Measurements from ENCODE around the gene ENGASE.

ENGASE gene

DNA sequence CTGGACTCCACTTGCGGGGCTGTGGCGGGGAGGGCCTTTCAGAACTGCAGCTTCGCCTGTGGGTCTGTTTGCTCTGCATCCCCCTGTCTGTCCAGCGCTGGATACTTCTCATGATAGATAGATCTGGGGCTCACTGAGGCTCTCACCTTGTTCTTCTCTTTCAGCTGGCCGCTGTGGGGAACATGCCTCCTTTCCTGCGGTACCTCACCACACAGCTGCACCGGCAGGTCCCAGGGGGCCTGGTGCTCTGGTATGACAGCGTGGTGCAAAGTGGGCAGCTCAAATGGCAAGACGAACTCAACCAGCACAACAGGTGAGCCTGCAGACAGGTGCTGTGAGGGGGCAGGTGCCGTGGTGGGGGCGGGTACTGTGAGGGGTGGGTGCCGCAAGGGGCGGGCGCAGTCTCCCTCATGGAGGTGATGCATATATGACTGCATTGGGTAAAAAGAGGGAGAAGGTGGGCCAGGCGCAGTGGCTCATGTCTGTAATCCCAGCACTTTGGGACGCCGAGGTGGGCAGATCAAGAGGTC is 6.2 kb downstream of the ENGASE start:
- TF ChIP-seq, protein P1, sequence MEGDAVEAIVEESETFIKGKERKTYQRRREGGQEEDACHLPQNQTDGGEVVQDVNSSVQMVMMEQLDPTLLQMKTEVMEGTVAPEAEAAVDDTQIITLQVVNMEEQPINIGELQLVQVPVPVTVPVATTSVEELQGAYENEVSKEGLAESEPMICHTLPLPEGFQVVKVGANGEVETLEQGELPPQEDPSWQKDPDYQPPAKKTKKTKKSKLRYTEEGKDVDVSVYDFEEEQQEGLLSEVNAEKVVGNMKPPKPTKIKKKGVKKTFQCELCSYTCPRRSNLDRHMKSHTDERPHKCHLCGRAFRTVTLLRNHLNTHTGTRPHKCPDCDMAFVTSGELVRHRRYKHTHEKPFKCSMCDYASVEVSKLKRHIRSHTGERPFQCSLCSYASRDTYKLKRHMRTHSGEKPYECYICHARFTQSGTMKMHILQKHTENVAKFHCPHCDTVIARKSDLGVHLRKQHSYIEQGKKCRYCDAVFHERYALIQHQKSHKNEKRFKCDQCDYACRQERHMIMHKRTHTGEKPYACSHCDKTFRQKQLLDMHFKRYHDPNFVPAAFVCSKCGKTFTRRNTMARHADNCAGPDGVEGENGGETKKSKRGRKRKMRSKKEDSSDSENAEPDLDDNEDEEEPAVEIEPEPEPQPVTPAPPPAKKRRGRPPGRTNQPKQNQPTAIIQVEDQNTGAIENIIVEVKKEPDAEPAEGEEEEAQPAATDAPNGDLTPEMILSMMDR (IDR thresholded peaks at IDR 0.05): no peak
- Histone ChIP-seq H3K4me2 (ENCODE audit: low read length) (no peak overlapping the region), H3K9me3 (ENCODE audit: control insufficient read depth, low read length) (no peaks in the 10 kb centered on the region), H3K4me1 (no peaks in the 10 kb centered on the region), H3K36me3 (ENCODE audit: control insufficient read depth, insufficient read depth, low read length) (no peaks in the 10 kb centered on the region), H3K27me3 (ENCODE audit: control insufficient read depth, insufficient read depth, low read length) (no peaks in the 10 kb centered on the region), H3K27ac (no peak overlapping the region), H3K9ac (no peak overlapping the region), H3K79me2 (peaks cover 2% of the 10 kb centered on the region), H2AFZ (no peak overlapping the region), H3K4me3 (ENCODE audit: low read depth, low read length) (no peak overlapping the region)

DNA sequence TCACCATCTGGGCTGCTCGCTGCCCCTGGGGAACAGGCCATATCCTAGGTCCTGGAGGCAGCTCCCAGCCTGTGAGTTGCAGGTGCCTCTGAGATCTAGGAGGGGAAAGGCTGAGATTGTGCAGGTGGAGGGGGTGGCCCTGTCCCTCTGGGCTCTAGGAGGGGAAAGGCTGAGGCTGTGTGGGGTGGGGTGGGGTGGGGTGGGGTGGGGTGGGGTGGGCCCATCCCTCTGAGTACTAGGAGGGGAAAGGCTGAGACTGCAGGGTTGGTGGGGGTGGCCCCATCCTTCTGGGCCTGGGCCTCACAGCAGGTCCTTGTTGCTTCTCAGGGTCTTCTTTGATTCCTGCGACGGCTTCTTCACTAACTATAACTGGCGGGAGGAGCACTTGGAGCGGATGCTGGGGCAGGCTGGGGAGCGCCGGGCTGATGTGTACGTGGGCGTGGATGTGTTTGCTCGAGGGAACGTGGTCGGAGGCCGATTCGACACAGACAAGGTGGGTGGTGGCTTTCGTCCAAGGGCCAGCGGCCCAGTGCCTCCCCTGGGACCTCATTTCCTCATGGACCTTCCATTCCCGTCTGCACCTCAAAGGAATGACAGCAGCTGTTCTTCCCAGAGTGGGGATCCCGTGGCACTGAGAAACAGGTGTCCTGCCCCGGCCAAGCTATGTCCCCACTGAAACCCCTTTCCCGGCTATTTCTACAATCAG is 7.1 kb downstream of the ENGASE start:
- Histone ChIP-seq H3K27me3 (ENCODE audit: control insufficient read depth, insufficient read depth, low read length) (no peaks in the 10 kb centered on the region), H3K4me1 (no peaks in the 10 kb centered on the region), H3K9ac (no peak overlapping the region), H2AFZ (no peak overlapping the region), H3K9me3 (ENCODE audit: control insufficient read depth, low read length) (no peaks in the 10 kb centered on the region), H3K4me3 (ENCODE audit: low read depth, low read length) (no peak overlapping the region), H3K4me2 (ENCODE audit: low read length) (no peak overlapping the region), H3K36me3 (ENCODE audit: control insufficient read depth, insufficient read depth, low read length) (no peaks in the 10 kb centered on the region), H3K27ac (no peak overlapping the region), H3K79me2 (peaks cover 2% of the 10 kb centered on the region)
- TF ChIP-seq, protein P1 (IDR thresholded peaks at IDR 0.05): no peak

DNA sequence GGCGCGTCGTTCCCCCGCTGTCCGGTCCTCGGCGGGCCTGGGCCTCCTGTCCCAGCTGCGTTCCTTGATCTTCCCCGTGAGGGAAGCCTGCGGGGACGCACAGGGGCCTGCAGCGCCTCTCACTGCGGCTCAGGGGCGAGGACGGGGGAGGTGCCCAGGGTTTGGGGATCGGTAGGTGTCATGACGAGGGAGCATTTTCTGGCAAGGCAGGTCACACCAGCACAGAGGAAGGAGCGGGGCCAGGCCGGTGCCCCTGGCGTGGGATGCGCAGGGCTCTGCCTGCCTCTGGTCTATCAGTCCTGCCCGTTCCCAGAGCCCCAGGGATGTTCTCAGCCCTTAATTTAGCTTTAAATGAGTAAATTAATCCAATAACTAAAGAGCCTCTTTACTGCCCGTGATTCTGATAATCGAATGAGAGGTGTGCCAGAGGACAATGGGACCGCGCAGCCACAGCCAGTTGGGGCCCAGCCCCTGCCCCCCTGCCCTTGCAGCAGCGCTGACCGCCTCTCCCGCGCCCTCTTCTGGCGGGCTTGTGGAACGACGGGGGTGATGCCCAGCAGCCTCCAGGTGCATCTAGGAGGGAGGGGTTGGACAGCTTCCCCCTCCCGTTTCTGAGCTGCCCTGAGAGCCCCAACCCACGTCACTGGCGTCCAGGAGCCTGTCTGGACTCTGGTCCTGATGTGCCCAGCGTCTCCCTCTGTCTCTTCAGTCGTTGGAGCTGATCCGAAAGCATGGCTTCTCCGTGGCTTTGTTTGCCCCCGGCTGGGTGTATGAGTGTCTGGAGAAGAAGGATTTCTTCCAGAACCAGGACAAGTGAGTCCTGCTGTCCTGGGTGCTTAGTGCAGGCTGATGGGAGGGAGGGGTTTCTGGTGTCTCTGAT is 7.9 kb downstream of the ENGASE start:
- Histone ChIP-seq H3K79me2 (peaks cover 2% of the 10 kb centered on the region), H3K27ac (no peak overlapping the region), H3K9me3 (ENCODE audit: control insufficient read depth, low read length) (no peaks in the 10 kb centered on the region), H3K36me3 (ENCODE audit: control insufficient read depth, insufficient read depth, low read length) (no peaks in the 10 kb centered on the region), H3K27me3 (ENCODE audit: control insufficient read depth, insufficient read depth, low read length) (no peaks in the 10 kb centered on the region), H3K4me1 (no peaks in the 10 kb centered on the region), H3K4me2 (ENCODE audit: low read length) (no peak overlapping the region), H2AFZ (no peak overlapping the region), H3K4me3 (ENCODE audit: low read depth, low read length) (no peak overlapping the region), H3K9ac (no peak overlapping the region)
- TF ChIP-seq, protein P1 (IDR thresholded peaks at IDR 0.05): peak; percentile 62

DNA sequence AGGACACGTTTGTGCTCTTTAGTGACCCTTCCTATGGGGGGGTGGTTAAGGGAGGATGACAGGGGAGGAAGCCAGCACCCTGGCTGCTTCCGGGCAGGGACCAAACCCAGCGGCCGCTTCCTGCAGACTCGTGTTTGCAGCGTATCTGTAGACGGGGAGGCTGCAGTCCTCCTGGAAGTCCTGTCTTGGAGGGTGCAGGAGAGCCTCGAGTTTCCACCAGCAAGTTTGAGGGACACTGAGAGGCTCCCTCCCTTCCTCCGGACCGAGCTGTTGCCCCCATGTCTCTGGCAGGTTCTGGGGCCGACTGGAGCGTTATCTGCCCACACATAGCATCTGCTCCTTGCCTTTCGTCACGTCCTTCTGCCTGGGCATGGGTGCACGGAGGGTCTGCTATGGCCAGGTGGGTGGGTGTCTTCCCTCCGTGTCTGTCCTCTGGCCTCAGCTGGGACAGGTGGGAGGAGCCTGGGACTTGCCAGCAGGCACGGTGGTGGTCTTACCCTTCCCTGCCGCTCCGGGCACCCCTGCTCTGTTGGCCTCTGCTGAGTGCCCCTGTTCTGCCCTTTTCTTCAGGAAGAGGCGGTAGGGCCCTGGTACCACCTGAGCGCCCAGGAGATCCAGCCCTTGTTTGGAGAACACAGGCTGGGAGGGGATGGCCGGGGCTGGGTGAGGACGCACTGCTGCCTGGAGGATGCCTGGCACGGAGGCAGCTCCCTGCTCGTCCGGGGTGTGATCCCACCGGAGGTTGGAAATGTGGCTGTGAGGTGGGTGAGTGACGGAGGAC is 8.8 kb downstream of the ENGASE start:
- no peak overlapping the region for H2AFZ ChIP-seq
- no peak overlapping the region for H3K4me2 ChIP-seq (ENCODE audit: low read length)
- H3K36me3 ChIP-seq (ENCODE audit: control insufficient read depth, insufficient read depth, low read length): no peaks in the 10 kb centered on the region
- H3K9ac ChIP-seq: no peak overlapping the region
- H3K27ac ChIP-seq: no peak overlapping the region
- no peaks in the 10 kb centered on the region for H3K27me3 ChIP-seq (ENCODE audit: control insufficient read depth, insufficient read depth, low read length)
- no peaks in the 10 kb centered on the region for H3K9me3 ChIP-seq (ENCODE audit: control insufficient read depth, low read length)
- TF ChIP-seq, protein P1 (IDR thresholded peaks at IDR 0.05): no peak
- peaks cover 2% of the 10 kb centered on the region for H3K79me2 ChIP-seq
- H3K4me3 ChIP-seq (ENCODE audit: low read depth, low read length): no peak overlapping the region
- H3K4me1 ChIP-seq: no peaks in the 10 kb centered on the region
